H9 (cell line): ENCODE data around the gene SMIM14. TPM values are rescaled to one million over a fixed set of nuclear protein-coding genes. Genes with fewer than 3 reads are reported as not detected.

Source experiments
- DNase-seq: peaks from one replicate; pipeline ENCODE4 v3.0.0-alpha.2; 2017
- H2AFZ ChIP-seq: one replicate; pipeline ENCODE4 v1.6.1; 2013; ENCODE audit warnings: mild to moderate bottlenecking, low read length, control low read depth, moderate library complexity
- H2AK5ac ChIP-seq: 2 replicates; pipeline ENCODE4 v1.6.1; 2013; ENCODE audit warnings: low read length, control low read depth, mixed read lengths; ENCODE audit not compliant: insufficient read length
- H2BK120ac ChIP-seq: one replicate; pipeline ENCODE4 v1.6.1; 2013; ENCODE audit warnings: low read depth, mild to moderate bottlenecking, low read length, control low read depth, inconsistent platforms; ENCODE audit not compliant: poor library complexity, severe bottlenecking
- H2BK12ac ChIP-seq: 2 replicates; pipeline ENCODE4 v1.6.1; 2013; ENCODE audit warnings: low read length, control low read depth, mixed read lengths, low read depth; ENCODE audit not compliant: insufficient read length
- H2BK15ac ChIP-seq: 2 replicates; pipeline ENCODE4 v1.6.1; 2013; ENCODE audit warnings: low read depth, low read length, control low read depth
- H2BK20ac ChIP-seq: one replicate; pipeline ENCODE4 v1.6.1; 2013; ENCODE audit warnings: low read depth, mild to moderate bottlenecking, low read length, control low read depth, inconsistent platforms; ENCODE audit not compliant: poor library complexity, severe bottlenecking
- H2BK5ac ChIP-seq: 2 replicates; pipeline ENCODE4 v1.6.1; 2013; ENCODE audit warnings: low read length, control low read depth, mixed read lengths; ENCODE audit not compliant: insufficient read length
- H3K14ac ChIP-seq: 2 replicates; pipeline ENCODE4 v1.6.1; 2013; ENCODE audit warnings: low read length, control low read depth; ENCODE audit not compliant: insufficient read depth
- H3K18ac ChIP-seq: 2 replicates; pipeline ENCODE4 v1.6.1; 2013; ENCODE audit warnings: low read depth, mild to moderate bottlenecking, mixed read lengths, low read length, control low read depth; ENCODE audit not compliant: insufficient read length
- H3K23ac ChIP-seq: 2 replicates; pipeline ENCODE4 v1.6.1; 2013; ENCODE audit warnings: low read length, control low read depth, mixed read lengths, low read depth; ENCODE audit not compliant: insufficient read length
- H3K23me2 ChIP-seq: 2 replicates; pipeline ENCODE4 v1.6.1; 2013; ENCODE audit warnings: low read depth, mild to moderate bottlenecking, mixed read lengths, low read length, control low read depth; ENCODE audit not compliant: insufficient read length, poor library complexity, severe bottlenecking
- H3K27ac ChIP-seq: 2 replicates; pipeline ENCODE4 v1.5.1; 2013; ENCODE audit warnings: low read length, control low read depth, mixed read lengths, low read depth; ENCODE audit not compliant: insufficient read length
- H3K27me3 ChIP-seq: 2 replicates; pipeline ENCODE4 v1.6.1; 2013; ENCODE audit warnings: low read length, control low read depth, inconsistent platforms; ENCODE audit not compliant: insufficient read depth
- H3K4ac ChIP-seq: 2 replicates; pipeline ENCODE4 v1.6.1; 2013; ENCODE audit warnings: low read depth, mild to moderate bottlenecking, control low read depth, inconsistent platforms, low read length, moderate library complexity
- H3K4me1 ChIP-seq: 2 replicates; pipeline ENCODE4 v1.6.1; 2013; ENCODE audit warnings: low read length, control low read depth, inconsistent platforms; ENCODE audit not compliant: insufficient read depth
- H3K4me2 ChIP-seq: 2 replicates; pipeline ENCODE4 v1.6.1; 2013; ENCODE audit warnings: low read length, control low read depth, mixed read lengths; ENCODE audit not compliant: insufficient read length, insufficient read depth
- H3K56ac ChIP-seq: 2 replicates; pipeline ENCODE4 v1.6.1; 2013; ENCODE audit warnings: low read depth, mild to moderate bottlenecking, mixed read lengths, low read length, control low read depth; ENCODE audit not compliant: insufficient read length
- H3K79me1 ChIP-seq: 2 replicates; pipeline ENCODE4 v1.6.1; 2013; ENCODE audit warnings: low read depth, mild to moderate bottlenecking, moderate library complexity, low read length, control low read depth, inconsistent platforms; ENCODE audit not compliant: insufficient read depth, poor library complexity, severe bottlenecking
- H3K79me2 ChIP-seq: 2 replicates; pipeline ENCODE4 v1.6.1; 2013; ENCODE audit warnings: low read length, control low read depth, inconsistent platforms; ENCODE audit not compliant: insufficient read depth
- H3K9ac ChIP-seq: 2 replicates; pipeline ENCODE4 v1.6.1; 2013; ENCODE audit warnings: low read length, control low read depth, mixed read lengths; ENCODE audit not compliant: insufficient read length; ENCODE audit errors: extremely low read depth
- H3K9me3 ChIP-seq: one replicate; pipeline ENCODE4 v1.6.1; 2013; ENCODE audit warnings: low read depth, low read length, inconsistent platforms; ENCODE audit not compliant: control insufficient read depth
- H3T11ph ChIP-seq: one replicate; pipeline ENCODE4 v1.6.1; 2013; ENCODE audit warnings: mild to moderate bottlenecking, low read length, control low read depth, inconsistent platforms
- H4K20me1 ChIP-seq: one replicate; pipeline ENCODE4 v1.6.1; 2013; ENCODE audit not compliant: control insufficient read depth, insufficient read length, insufficient read depth
- H4K5ac ChIP-seq: 2 replicates; pipeline ENCODE4 v1.6.1; 2013; ENCODE audit warnings: low read depth, mild to moderate bottlenecking, mixed read lengths, low read length, control low read depth; ENCODE audit not compliant: insufficient read length
- H4K8ac ChIP-seq: replicated peaks from 2 replicates; pipeline ENCODE4 v1.6.1; 2013; ENCODE audit warnings: low read length, control low read depth, mixed read lengths, low read depth; ENCODE audit not compliant: insufficient read length
- H4K91ac ChIP-seq: 2 replicates; pipeline ENCODE4 v1.6.1; 2013; ENCODE audit warnings: low read depth, mild to moderate bottlenecking, moderate library complexity, mixed read lengths, low read length, control low read depth; ENCODE audit not compliant: insufficient read length
- H3K27ac Mint-ChIP-seq, 3 experiments: 2 replicates in 2 of 3; 3 replicates in 1 of 3; pipeline ENCODE4 v1.8.0; 2020 to 2021; ENCODE audit warnings: mixed read lengths in 3 of 3, mild to moderate bottlenecking in 1 of 3, moderate library complexity in 1 of 3
- H3K27me3 Mint-ChIP-seq: 2 replicates; pipeline ENCODE4 v1.8.0; 2021; ENCODE audit warnings: low read depth, mild to moderate bottlenecking, moderate library complexity, mixed read lengths
- H3K36me3 Mint-ChIP-seq, 3 experiments: 2 replicates in 2 of 3; 3 replicates in 1 of 3; pipeline ENCODE4 v1.8.0; 2020 to 2021; ENCODE audit warnings: low read depth in 3 of 3, mixed read lengths in 3 of 3; ENCODE audit not compliant: insufficient read depth in 1 of 3
- H3K4me1 Mint-ChIP-seq, 2 experiments: 2 replicates each; pipeline ENCODE4 v1.8.0; 2020; ENCODE audit warnings: mixed read lengths in 2 of 2
- H3K4me3 Mint-ChIP-seq, 2 experiments: 2 replicates in 1 of 2; 3 replicates in 1 of 2; pipeline ENCODE4 v1.8.0; 2020 to 2021; ENCODE audit warnings: mild to moderate bottlenecking in 2 of 2, mixed read lengths in 2 of 2, moderate library complexity in 1 of 2
- H3K9me3 Mint-ChIP-seq, 2 experiments: 2 replicates in 1 of 2; 3 replicates in 1 of 2; pipeline ENCODE4 v1.8.0; 2020; ENCODE audit warnings: mild to moderate bottlenecking in 2 of 2, mixed read lengths in 2 of 2, moderate library complexity in 1 of 2
- CTCF ChIP-seq: fragments of 200-600 bp; sonication (generic); conservative IDR thresholded peaks from 3 replicates; pipeline ENCODE4 v1.8.0; 2021; ENCODE audit warnings: antibody characterized with exemption, mild to moderate bottlenecking
- WGBS: extraction: QIAGEN DNeasy Blood & Tissue Kit; methylation state at CpG from one replicate; pipeline ENCODE4 v1.1.7; 2013; ENCODE audit warnings: missing lambda C conversion rate, low lambda C conversion rate, mixed read lengths; ENCODE audit not compliant: insufficient read length; ENCODE audit errors: extremely low coverage; 5-methylcytosine and 5-hydroxymethylcytosine counted together
- total RNA-seq: library from RNA; stranded (reverse); gene quantifications from 2 replicates; pipeline ENCODE4 v1.2.1, GENCODE V29; 2021

SMIM14 gene
- total RNA-seq, 1 experiment from 2014 or later = 19.4 TPM

GRCh38 chr4:39528061-39528465 is 110.6 kb downstream of the SMIM14 start:
- Histone ChIP-seq H2BK120ac (no peak overlapping the region), H3T11ph (no peak overlapping the region), H4K91ac (no peak overlapping the region), H2BK15ac (no peak overlapping the region), H2AFZ (no peak overlapping the region), H3K23ac (no peak overlapping the region), H3K23me2 (peaks cover 9% of the 10 kb centered on the region), H2AK5ac (no peak overlapping the region), H3K9ac (peak overlapping the region; percentile 87), H3K14ac (peak overlapping the region; percentile 68; the same call in 1 of the 2 replicates), H4K20me1 (no peaks in the 10 kb centered on the region), H4K8ac (no peak overlapping the region), H2BK20ac (no peak overlapping the region), H3K56ac (no peak overlapping the region), H3K9me3 (peaks cover 29% of the 10 kb centered on the region), H3K18ac (peak overlapping the region; percentile 25), H2BK5ac (no peak overlapping the region), H3K27ac (no peak overlapping the region), H3K4ac (no peak overlapping the region), H2BK12ac (no peak overlapping the region), H3K79me2 (peaks cover 7% of the 10 kb centered on the region; the same call in 1 of the 2 replicates), H3K27me3 (no peaks in the 10 kb centered on the region), H3K4me1 (no peaks in the 10 kb centered on the region), H3K4me2 (peak overlapping the region; percentile 90), H4K5ac (no peak overlapping the region), H3K79me1 (peaks cover 3% of the 10 kb centered on the region)
- peaks cover 40 to 50% (median 46%) of the 10 kb centered on the region in 3 experiments for H3K36me3 Mint-ChIP-seq
- no CpG with 5 or more reads among the region's 21 CpGs for WGBS
- DNase-seq = no peak
- peaks cover 38 to 39% of the 10 kb centered on the region in 2 experiments for H3K9me3 Mint-ChIP-seq
- peak overlapping the region; percentile 97 to 99 for H3K4me3 Mint-ChIP-seq
- peaks cover 12 to 15% of the 10 kb centered on the region in 2 experiments for H3K4me1 Mint-ChIP-seq
- no peaks in the 10 kb centered on the region; the same call in 1 of the 2 replicates for H3K27me3 Mint-ChIP-seq
- TF ChIP-seq CTCF = no peak
- H3K27ac Mint-ChIP-seq = peak overlapping the region; percentile 71 to 97 (median 92)
